Transverse colon (tissue), 4 donors: ENCODE results near the gene ZNF254.
"Not testable (repeated sequence)": the region's sequence is repeated elsewhere in the genome, so short reads cannot be mapped to it uniquely, and the experiment has no call there.

Source experiments
- EP300 ChIP-seq: sonication (generic); formaldehyde crosslinking; IDR thresholded peaks from one replicate; pipeline ENCODE4 v1.6.1; 2017; ENCODE audit warnings: antibody characterized with exemption, low read depth
- POLR2A ChIP-seq: fragments of 450-650 bp; IDR thresholded peaks from one replicate; pipeline ENCODE4 v1.6.1; 2016; ENCODE audit warnings: antibody characterized with exemption, mild to moderate bottlenecking, moderate library complexity
- POLR2AphosphoS5 ChIP-seq, 3 donors: sonication (generic); formaldehyde crosslinking; IDR thresholded peaks; one replicate each; pipeline ENCODE4 v1.6.1; 2016; ENCODE audit warnings: antibody characterized with exemption in 3 of 3
- TF ChIP-seq, protein P1 (sequence below), 5 experiments: fragments of 200-600 bp in 3 of 5; fragments of 450-650 bp in 2 of 5; sonication (generic) in 3 of 5; IDR thresholded peaks; 1 replicate in 2 of 5; 2 replicates in 3 of 5; pipeline ENCODE4 v1.5.1; 2016 to 2017; ENCODE audit warnings: antibody characterized with exemption in 5 of 5, inconsistent platforms in 3 of 5, mild to moderate bottlenecking in 2 of 5, moderate library complexity in 1 of 5

DNA sequence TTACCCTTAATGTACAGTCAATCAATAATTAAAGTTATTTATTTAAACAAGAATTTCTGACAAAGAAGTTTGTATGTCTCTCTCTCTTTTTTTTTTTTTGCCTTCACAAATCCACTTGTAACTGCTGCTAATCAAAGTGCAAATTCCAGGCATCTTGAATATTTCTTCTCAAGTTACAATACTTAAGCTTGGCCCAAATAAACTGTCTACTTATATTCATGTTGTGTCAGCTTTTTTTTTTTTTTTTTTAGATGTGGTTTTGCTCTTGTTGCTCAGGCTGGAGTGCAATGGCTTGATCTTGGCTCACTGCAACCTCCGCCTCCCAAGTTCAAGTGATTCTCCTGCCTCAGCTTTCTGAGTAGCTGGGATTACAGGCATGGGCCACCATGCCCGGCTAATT, 13.6 kb downstream of the ZNF254 start:
- TF ChIP-seq, protein P1, sequence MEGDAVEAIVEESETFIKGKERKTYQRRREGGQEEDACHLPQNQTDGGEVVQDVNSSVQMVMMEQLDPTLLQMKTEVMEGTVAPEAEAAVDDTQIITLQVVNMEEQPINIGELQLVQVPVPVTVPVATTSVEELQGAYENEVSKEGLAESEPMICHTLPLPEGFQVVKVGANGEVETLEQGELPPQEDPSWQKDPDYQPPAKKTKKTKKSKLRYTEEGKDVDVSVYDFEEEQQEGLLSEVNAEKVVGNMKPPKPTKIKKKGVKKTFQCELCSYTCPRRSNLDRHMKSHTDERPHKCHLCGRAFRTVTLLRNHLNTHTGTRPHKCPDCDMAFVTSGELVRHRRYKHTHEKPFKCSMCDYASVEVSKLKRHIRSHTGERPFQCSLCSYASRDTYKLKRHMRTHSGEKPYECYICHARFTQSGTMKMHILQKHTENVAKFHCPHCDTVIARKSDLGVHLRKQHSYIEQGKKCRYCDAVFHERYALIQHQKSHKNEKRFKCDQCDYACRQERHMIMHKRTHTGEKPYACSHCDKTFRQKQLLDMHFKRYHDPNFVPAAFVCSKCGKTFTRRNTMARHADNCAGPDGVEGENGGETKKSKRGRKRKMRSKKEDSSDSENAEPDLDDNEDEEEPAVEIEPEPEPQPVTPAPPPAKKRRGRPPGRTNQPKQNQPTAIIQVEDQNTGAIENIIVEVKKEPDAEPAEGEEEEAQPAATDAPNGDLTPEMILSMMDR (IDR thresholded peaks at IDR 0.05), result not testable (repeated sequence)
- TF ChIP-seq EP300; POLR2AphosphoS5 (IDR thresholded peaks at IDR 0.05); POLR2A: not testable (repeated sequence)
